Measurements from ENCODE around the gene SMARCAL1. TPM values are rescaled to one million over a fixed set of nuclear protein-coding genes. Genes with fewer than 3 reads are reported as not detected.

SMARCAL1 gene
- total RNA-seq, 1 donor from 2014 or later, result 34.3 TPM

DNA sequence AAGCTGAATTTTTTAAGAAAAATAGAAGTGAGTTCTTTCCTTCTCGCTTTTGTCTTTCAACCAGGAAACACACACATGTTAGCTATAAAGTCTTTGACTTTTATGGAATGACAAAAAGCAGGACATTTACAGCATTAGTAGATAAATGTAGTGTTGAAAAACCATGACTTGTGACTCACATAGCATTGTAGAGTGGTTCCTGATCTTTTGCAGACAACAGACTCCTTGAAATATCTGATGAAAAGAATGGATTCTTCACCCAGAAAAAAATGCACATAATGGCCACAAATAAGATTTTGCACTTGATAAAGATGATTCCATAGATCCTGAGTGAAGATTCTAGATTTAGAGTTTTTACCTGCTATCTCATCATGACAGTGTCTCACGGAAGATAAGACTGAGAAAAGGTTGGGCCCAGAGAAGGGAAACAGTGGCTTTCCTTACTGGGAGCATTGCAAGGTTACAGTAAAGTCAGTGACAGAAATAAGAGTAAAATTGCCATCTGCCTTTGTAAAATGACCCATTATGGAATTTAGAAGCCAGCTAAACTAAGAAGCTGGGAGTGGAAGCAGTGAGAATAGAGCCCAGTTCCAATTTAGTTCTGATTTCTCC lies 14.0 kb downstream of the SMARCAL1 start:
- Mint-ChIP-seq H3K4me3 (no peak overlapping the region), H3K36me3 (ENCODE audit: low read depth) (peaks cover 97% of the 10 kb centered on the region), H3K27ac (no peak overlapping the region), H3K27me3 (no peaks in the 10 kb centered on the region), H3K9me3 (peaks cover 3% of the 10 kb centered on the region), H3K4me1 (no peaks in the 10 kb centered on the region)
- POLR2A ChIA-PET, result no interaction called here
- CTCF ChIA-PET, result no interaction called here
- TF ChIP-seq, protein P1, sequence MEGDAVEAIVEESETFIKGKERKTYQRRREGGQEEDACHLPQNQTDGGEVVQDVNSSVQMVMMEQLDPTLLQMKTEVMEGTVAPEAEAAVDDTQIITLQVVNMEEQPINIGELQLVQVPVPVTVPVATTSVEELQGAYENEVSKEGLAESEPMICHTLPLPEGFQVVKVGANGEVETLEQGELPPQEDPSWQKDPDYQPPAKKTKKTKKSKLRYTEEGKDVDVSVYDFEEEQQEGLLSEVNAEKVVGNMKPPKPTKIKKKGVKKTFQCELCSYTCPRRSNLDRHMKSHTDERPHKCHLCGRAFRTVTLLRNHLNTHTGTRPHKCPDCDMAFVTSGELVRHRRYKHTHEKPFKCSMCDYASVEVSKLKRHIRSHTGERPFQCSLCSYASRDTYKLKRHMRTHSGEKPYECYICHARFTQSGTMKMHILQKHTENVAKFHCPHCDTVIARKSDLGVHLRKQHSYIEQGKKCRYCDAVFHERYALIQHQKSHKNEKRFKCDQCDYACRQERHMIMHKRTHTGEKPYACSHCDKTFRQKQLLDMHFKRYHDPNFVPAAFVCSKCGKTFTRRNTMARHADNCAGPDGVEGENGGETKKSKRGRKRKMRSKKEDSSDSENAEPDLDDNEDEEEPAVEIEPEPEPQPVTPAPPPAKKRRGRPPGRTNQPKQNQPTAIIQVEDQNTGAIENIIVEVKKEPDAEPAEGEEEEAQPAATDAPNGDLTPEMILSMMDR (IDR thresholded peaks at IDR 0.05), result no peak
- DNase-seq (no peak), ATAC-seq (ENCODE audit: low read depth) (no peak)
- intact Hi-C loops (cut with micrococcal nuclease), result no loop called here

DNA sequence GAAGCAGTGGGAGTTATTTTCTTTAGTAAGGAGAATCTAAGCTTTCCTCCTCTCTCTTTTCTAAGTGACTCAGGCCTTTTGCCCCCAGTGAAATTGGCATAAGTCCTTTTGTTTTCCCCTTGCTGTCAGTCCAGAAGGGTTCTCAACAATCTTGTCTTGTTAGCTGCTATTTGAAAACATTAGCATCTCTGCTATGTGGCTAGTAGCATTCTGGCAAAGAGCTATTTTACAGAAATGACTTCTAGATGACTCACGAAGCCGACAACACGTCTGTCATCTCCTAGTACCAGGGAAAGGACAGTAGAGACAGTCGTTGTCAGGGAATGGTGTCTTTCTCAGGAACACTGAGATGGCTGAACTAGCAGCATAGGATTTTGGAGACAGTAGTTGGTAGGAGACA lies 14.7 kb downstream of the SMARCAL1 start:
- Mint-ChIP-seq H3K27ac (no peak overlapping the region), H3K9me3 (peaks cover 3% of the 10 kb centered on the region), H3K4me1 (no peaks in the 10 kb centered on the region), H3K27me3 (no peaks in the 10 kb centered on the region), H3K4me3 (no peak overlapping the region), H3K36me3 (ENCODE audit: low read depth) (peaks cover 97% of the 10 kb centered on the region)
- CTCF ChIA-PET, result no interaction called here
- intact Hi-C loops (cut with micrococcal nuclease), result no loop called here
- TF ChIP-seq, protein P1 (IDR thresholded peaks at IDR 0.05), result no peak
- no peak for DNase-seq
- no peak for ATAC-seq (ENCODE audit: low read depth)
- POLR2A ChIA-PET, result no interaction called here

DNA sequence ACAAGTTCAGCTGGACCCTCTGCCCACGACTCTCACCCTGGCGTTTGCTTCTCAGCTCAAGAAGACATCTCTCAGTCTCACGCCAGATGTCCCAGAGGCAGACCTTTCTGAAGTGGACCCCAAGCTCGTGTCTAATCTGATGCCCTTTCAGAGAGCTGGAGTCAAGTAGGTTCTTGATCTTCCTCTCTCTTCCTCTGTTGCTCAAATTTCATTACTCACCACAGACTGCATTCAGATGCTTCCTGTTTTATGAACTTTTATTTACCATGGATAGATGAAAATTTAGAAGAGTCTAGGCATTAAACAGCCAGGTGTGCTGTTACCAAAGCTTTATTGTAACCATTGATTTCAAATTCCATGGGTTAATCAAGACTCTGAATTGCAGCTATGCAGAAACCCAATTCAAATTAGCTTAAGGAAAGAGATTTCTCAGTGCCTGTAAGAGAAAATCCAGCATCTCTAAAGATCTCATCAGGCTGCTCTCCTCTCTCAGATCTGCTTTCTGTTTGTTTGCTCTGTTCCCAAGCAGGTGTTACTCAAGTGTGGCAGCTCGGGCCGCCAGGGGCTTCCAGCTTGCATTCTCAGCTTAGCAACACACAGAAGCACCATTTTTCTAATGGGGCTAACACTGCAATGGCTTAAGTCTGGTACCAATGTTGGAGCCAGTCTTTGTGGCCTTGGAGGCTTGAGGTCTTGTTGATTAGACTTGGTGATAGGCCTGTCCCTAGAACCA lies 16.5 kb downstream of the SMARCAL1 start:
- Mint-ChIP-seq H3K4me3 (no peak overlapping the region), H3K9me3 (peaks cover 3% of the 10 kb centered on the region), H3K27me3 (no peaks in the 10 kb centered on the region), H3K27ac (no peak overlapping the region), H3K36me3 (ENCODE audit: low read depth) (peaks cover 97% of the 10 kb centered on the region), H3K4me1 (no peaks in the 10 kb centered on the region)
- DNase-seq (no peak), ATAC-seq (ENCODE audit: low read depth) (no peak)
- TF ChIP-seq, protein P1 (IDR thresholded peaks at IDR 0.05), result no peak
- intact Hi-C loops (cut with micrococcal nuclease), result no loop called here
- CTCF ChIA-PET, result no interaction called here
- POLR2A ChIA-PET, result no interaction called here

DNA sequence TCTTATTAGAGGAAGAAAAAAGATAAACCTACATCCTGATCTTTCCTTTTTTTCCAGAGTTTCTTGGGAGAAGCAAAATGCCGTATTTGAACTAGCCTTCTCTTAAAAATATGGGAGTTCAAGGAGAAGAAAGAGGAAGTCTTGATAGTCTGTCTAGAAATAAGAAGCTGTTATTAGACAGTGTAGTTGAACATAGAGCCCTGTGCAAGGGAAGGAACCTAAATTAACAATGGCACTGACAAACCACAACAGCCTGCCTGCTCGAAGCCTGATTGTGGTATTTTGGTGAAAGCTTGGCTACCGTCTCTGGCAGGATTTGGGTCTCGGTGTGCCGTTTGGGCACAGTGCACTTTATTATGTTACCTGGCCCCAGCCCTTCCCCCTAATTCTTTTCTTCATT lies 17.1 kb downstream of the SMARCAL1 start:
- no peaks in the 10 kb centered on the region for H3K4me1 Mint-ChIP-seq
- TF ChIP-seq, protein P1 (IDR thresholded peaks at IDR 0.05), result no peak
- H3K9me3 Mint-ChIP-seq, result peaks cover 3% of the 10 kb centered on the region
- DNase-seq, result no peak
- no peak for ATAC-seq (ENCODE audit: low read depth)
- H3K36me3 Mint-ChIP-seq (ENCODE audit: low read depth), result peaks cover 97% of the 10 kb centered on the region
- ChIA-PET CTCF (no interaction called here), POLR2A (no interaction called here)
- no peak overlapping the region for H3K4me3 Mint-ChIP-seq
- H3K27me3 Mint-ChIP-seq, result no peaks in the 10 kb centered on the region
- H3K27ac Mint-ChIP-seq, result no peak overlapping the region
- intact Hi-C loops (cut with micrococcal nuclease), result no loop called here

DNA sequence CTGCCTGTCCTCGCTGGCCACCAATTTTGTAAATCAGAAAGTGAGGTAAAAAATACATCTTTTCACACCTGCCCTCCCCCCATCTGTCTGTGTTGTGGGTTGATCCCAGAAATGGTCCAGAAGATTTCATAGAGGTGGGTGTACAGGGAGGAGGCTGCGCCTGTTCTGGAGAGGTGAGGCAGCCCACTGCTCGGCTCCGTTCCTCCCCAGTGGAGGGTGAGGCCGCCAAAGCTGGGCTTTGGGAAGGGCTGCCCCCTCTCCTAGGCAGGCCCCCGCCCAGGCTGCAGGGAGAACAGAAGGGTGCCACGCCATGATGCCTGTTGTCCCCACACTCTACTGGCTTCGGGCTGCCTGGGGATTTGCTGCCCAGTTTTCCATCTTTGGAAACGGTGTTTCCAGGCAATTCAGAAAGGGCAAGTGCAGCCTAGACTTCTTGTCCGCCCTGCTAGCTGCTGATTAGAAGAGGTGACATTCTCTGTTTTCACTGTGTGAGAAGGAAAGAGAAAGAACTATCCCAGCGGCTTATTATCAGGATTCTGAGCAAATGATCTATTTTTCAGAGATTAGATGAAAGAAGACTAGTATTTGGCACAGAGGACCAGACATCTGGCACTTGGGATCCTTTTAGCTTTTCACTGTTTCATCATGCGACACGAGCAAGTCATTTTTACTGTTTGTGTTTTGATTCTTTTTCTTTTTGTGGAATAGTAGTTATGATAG lies 18.7 kb downstream of the SMARCAL1 start:
- no peak overlapping the region for H3K27ac Mint-ChIP-seq

More for the DNA sequence above, 18.7 kb downstream of the SMARCAL1 start:
- ATAC-seq (ENCODE audit: low read depth) (no peak), DNase-seq (no peak)
- Mint-ChIP-seq H3K36me3 (ENCODE audit: low read depth) (peaks cover 95% of the 10 kb centered on the region), H3K27me3 (no peaks in the 10 kb centered on the region), H3K4me1 (no peaks in the 10 kb centered on the region), H3K4me3 (no peak overlapping the region), H3K9me3 (no peaks in the 10 kb centered on the region)
- TF ChIP-seq, protein P1 (IDR thresholded peaks at IDR 0.05), result no peak
- ChIA-PET POLR2A (no interaction called here), CTCF (no interaction called here)
- intact Hi-C loops (cut with micrococcal nuclease), result no loop called here
